Activated CD8-positive, alpha-beta T cell treated with anti-CD3 and anti-CD28 coated beads for 36 hours (primary cell): ENCODE data around the gene RBMS3. TPM values are rescaled to one million over a fixed set of nuclear protein-coding genes. Genes with fewer than 3 reads are reported as not detected.

Experiments used
- ATAC-seq: fragments of 200-7000 bp; cut with Tn5 transposase; one replicate; pipeline ENCODE4 v1.10.0; 2021; ENCODE audit warnings: mild to moderate bottlenecking, moderate library complexity
- CTCF ChIA-PET: fragments of 350-600 bp; sonication (Branson Sonifier 250); formaldehyde crosslinking; loops from one replicate; lab custom pipeline; 2021; ENCODE audit warnings: antibody characterized with exemption; lab: Charles Lee
- POLR2A ChIA-PET: fragments of 350-600 bp; sonication (Branson Sonifier 250); formaldehyde crosslinking; loops from one replicate; lab custom pipeline; 2021; ENCODE audit warnings: antibody characterized with exemption; lab: Charles Lee
- DNase-seq: peaks from one replicate; pipeline ENCODE4 v3.0.0-alpha.2; 2020
- H3K27ac Mint-ChIP-seq: one replicate; pipeline ENCODE4 v1.8.0; 2021; ENCODE audit warnings: mild to moderate bottlenecking, mixed read lengths
- H3K27me3 Mint-ChIP-seq: one replicate; pipeline ENCODE4 v1.8.0; 2021; ENCODE audit warnings: mixed read lengths
- H3K36me3 Mint-ChIP-seq: one replicate; pipeline ENCODE4 v1.8.0; 2021; ENCODE audit warnings: low read depth, mixed read lengths
- H3K4me1 Mint-ChIP-seq: one replicate; pipeline ENCODE4 v1.8.0; 2021; ENCODE audit warnings: low read depth, mixed read lengths
- H3K4me3 Mint-ChIP-seq: one replicate; pipeline ENCODE4 v1.8.0; 2021; ENCODE audit warnings: mild to moderate bottlenecking, moderate library complexity, mixed read lengths
- H3K9me3 Mint-ChIP-seq: one replicate; pipeline ENCODE4 v1.8.0; 2021; ENCODE audit warnings: mixed read lengths
- CTCF ChIP-seq: fragments of 200-600 bp; IDR thresholded peaks from one replicate; pipeline ENCODE4 v1.8.0; 2022; ENCODE audit warnings: antibody characterized with exemption, mild to moderate bottlenecking
- intact Hi-C: fragments of 100-400 bp; cut with micrococcal nuclease; formaldehyde crosslinking; loops from one replicate; pipeline ENCODE4 v1.10.0; 2022
- total RNA-seq, 2 experiments: library from RNA; stranded (reverse); gene quantifications; one replicate each; pipeline ENCODE4 v1.2.3, GENCODE V29; 2021

Gene RBMS3
- total RNA-seq, 2 experiments from 2014 or later = 2.3 to 2.8 TPM

GRCh38 chr3:29334706-29335105 lies 53.8 kb downstream of the RBMS3 start:
- ATAC-seq = no peak
- CTCF ChIA-PET = no interaction called here
- no peak for TF ChIP-seq CTCF
- DNase-seq = no peak
- no peaks in the 10 kb centered on the region for H3K9me3 Mint-ChIP-seq
- H3K4me1 Mint-ChIP-seq = no peaks in the 10 kb centered on the region
- peaks cover 3% of the 10 kb centered on the region for H3K27me3 Mint-ChIP-seq
- intact Hi-C loops = no loop called here
- no peaks in the 10 kb centered on the region for H3K36me3 Mint-ChIP-seq
- no peak overlapping the region for H3K4me3 Mint-ChIP-seq
- H3K27ac Mint-ChIP-seq = no peak overlapping the region
- POLR2A ChIA-PET = no interaction called here

DNA sequence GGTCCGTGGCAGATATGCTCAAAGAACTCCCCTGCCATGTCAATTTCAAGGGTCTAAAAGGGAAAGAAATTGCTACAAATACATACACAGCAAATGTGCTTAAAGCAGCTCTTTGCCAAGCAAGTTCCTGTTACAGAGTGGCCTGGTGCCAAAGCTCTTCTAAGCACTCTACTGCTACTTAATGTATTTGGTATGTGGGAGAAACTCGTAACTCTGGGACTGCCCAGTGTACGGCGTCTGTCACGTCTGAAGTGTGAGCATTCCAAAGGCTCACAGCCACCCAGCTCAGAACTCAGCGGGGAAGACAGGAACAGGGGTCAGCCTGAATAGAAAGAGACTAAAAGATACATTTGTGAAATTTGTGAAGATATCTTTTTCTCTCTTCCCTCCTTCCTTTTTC lies 54.6 kb downstream of the RBMS3 start:
- ChIA-PET CTCF (no interaction called here), POLR2A (no interaction called here)
- ATAC-seq (no peak), DNase-seq (no peak)
- Mint-ChIP-seq H3K4me3 (no peak overlapping the region), H3K4me1 (no peaks in the 10 kb centered on the region), H3K36me3 (no peaks in the 10 kb centered on the region), H3K9me3 (no peaks in the 10 kb centered on the region), H3K27me3 (peaks cover 3% of the 10 kb centered on the region), H3K27ac (no peak overlapping the region)
- intact Hi-C loops = no loop called here
- no peak for TF ChIP-seq CTCF

GRCh38 chr3:29335943-29336342 lies 55.1 kb downstream of the RBMS3 start:
- TF ChIP-seq CTCF = no peak
- Mint-ChIP-seq H3K4me3 (no peak overlapping the region), H3K4me1 (no peaks in the 10 kb centered on the region), H3K9me3 (no peaks in the 10 kb centered on the region), H3K27me3 (peaks cover 3% of the 10 kb centered on the region), H3K27ac (no peak overlapping the region), H3K36me3 (no peaks in the 10 kb centered on the region)
- ChIA-PET CTCF (no interaction called here), POLR2A (no interaction called here)
- intact Hi-C loops = no loop called here
- no peak for ATAC-seq
- DNase-seq = no peak

- ATAC-seq (no peak), DNase-seq (no peak)
- no peak overlapping the region for H3K27ac Mint-ChIP-seq
- CTCF ChIA-PET = no interaction called here
- H3K9me3 Mint-ChIP-seq = no peaks in the 10 kb centered on the region
- H3K36me3 Mint-ChIP-seq = no peaks in the 10 kb centered on the region
- H3K4me1 Mint-ChIP-seq = no peaks in the 10 kb centered on the region
- intact Hi-C loops = no loop called here
- TF ChIP-seq CTCF = no peak
- peaks cover 2% of the 10 kb centered on the region for H3K27me3 Mint-ChIP-seq
- no peak overlapping the region for H3K4me3 Mint-ChIP-seq
- POLR2A ChIA-PET = no interaction called here
Measured at GRCh38 chr3:29337565-29337964, 56.7 kb downstream of the RBMS3 start.

- ATAC-seq (no peak), DNase-seq (no peak)
- Mint-ChIP-seq H3K9me3 (no peaks in the 10 kb centered on the region), H3K27ac (no peak overlapping the region), H3K36me3 (no peaks in the 10 kb centered on the region), H3K4me3 (no peak overlapping the region), H3K4me1 (no peaks in the 10 kb centered on the region), H3K27me3 (peaks cover 2% of the 10 kb centered on the region)
- ChIA-PET CTCF (no interaction called here), POLR2A (interaction anchor here (0.7 kb wide), 1 partner anchor 246 kb away, joined by 3 read pairs; no protein-coding TSS in a partner anchor)
- no peak for TF ChIP-seq CTCF
- intact Hi-C loops = no loop called here
Measured at GRCh38 chr3:29338377-29338776, 57.5 kb downstream of the RBMS3 start.
